ENCODE data around the gene TLK2.

The TLK2 gene

GRCh38 chr17:62625184-62625869 is 146.7 kb downstream of the TLK2 start:
- H3K27ac ChIP-seq (ENCODE audit: low read depth in 2 of 2, low read length in 2 of 2): peak overlapping the region in 1 of 2 donors; percentile 6
- H3K27me3 ChIP-seq (ENCODE audit: control insufficient read depth in 2 of 2, insufficient read depth in 2 of 2, low read length in 2 of 2): peaks cover 7 to 15% of the 10 kb centered on the region in 2 donors
- no peak overlapping the region for H3K9ac ChIP-seq (ENCODE audit: low read depth in 1 of 2, low read length in 2 of 2)
- no peaks in the 10 kb centered on the region for H3K36me3 ChIP-seq (ENCODE audit: control insufficient read depth in 2 of 2, insufficient read depth in 2 of 2, low read length in 2 of 2)
- H3K4me3 ChIP-seq (ENCODE audit: low read length in 2 of 2): no peak overlapping the region
- H3K9me3 ChIP-seq (ENCODE audit: control insufficient read depth in 2 of 2, low read length in 2 of 2): no peaks in the 10 kb centered on the region
- H3K4me1 ChIP-seq (ENCODE audit: control insufficient read depth in 2 of 2, insufficient read depth in 2 of 2, low read length in 2 of 2): peaks cover 0 to 8% of the 10 kb centered on the region in 2 donors

GRCh38 chr17:62625870-62626200 is 147.2 kb downstream of the TLK2 start:
- H3K4me1 ChIP-seq (ENCODE audit: control insufficient read depth in 2 of 2, insufficient read depth in 2 of 2, low read length in 2 of 2): peaks cover 0 to 8% of the 10 kb centered on the region in 2 donors
- no peaks in the 10 kb centered on the region for H3K9me3 ChIP-seq (ENCODE audit: control insufficient read depth in 2 of 2, low read length in 2 of 2)
- peaks cover 7 to 15% of the 10 kb centered on the region in 2 donors for H3K27me3 ChIP-seq (ENCODE audit: control insufficient read depth in 2 of 2, insufficient read depth in 2 of 2, low read length in 2 of 2)
- H3K4me3 ChIP-seq (ENCODE audit: low read length in 2 of 2): no peak overlapping the region
- H3K36me3 ChIP-seq (ENCODE audit: control insufficient read depth in 2 of 2, insufficient read depth in 2 of 2, low read length in 2 of 2): no peaks in the 10 kb centered on the region
- no peak overlapping the region for H3K9ac ChIP-seq (ENCODE audit: low read depth in 1 of 2, low read length in 2 of 2)
- H3K27ac ChIP-seq (ENCODE audit: low read depth in 2 of 2, low read length in 2 of 2): no peak overlapping the region

GRCh38 chr17:62626719-62627218 is 148.1 kb downstream of the TLK2 start:
- H3K27me3 ChIP-seq (ENCODE audit: control insufficient read depth in 2 of 2, insufficient read depth in 2 of 2, low read length in 2 of 2): peaks cover 7 to 15% of the 10 kb centered on the region in 2 donors
- H3K4me1 ChIP-seq (ENCODE audit: control insufficient read depth in 2 of 2, insufficient read depth in 2 of 2, low read length in 2 of 2): peaks cover 0 to 8% of the 10 kb centered on the region in 2 donors
- peak overlapping the region; percentile 51 to 65 for H3K27ac ChIP-seq (ENCODE audit: low read depth in 2 of 2, low read length in 2 of 2)
- no peak overlapping the region for H3K9ac ChIP-seq (ENCODE audit: low read depth in 1 of 2, low read length in 2 of 2)
- no peaks in the 10 kb centered on the region for H3K9me3 ChIP-seq (ENCODE audit: control insufficient read depth in 2 of 2, low read length in 2 of 2)
- H3K36me3 ChIP-seq (ENCODE audit: control insufficient read depth in 2 of 2, insufficient read depth in 2 of 2, low read length in 2 of 2): no peaks in the 10 kb centered on the region
- peak overlapping the region; percentile 57 to 63 for H3K4me3 ChIP-seq (ENCODE audit: low read length in 2 of 2)

- peak within 1 kb of the TSS in 1 of 2 donors; percentile 5 for H3K9ac ChIP-seq (ENCODE audit: low read depth in 1 of 2, low read length in 2 of 2)
- H3K4me3 ChIP-seq (ENCODE audit: low read length in 2 of 2): peak within 1 kb of the TSS; percentile 57 to 63
- H3K27ac ChIP-seq (ENCODE audit: low read depth in 2 of 2, low read length in 2 of 2): peak within 1 kb of the TSS; percentile 51 to 65
- H3K9me3 ChIP-seq (ENCODE audit: control insufficient read depth in 2 of 2, low read length in 2 of 2): no peaks in the 10 kb centered on the region
- H3K36me3 ChIP-seq (ENCODE audit: control insufficient read depth in 2 of 2, insufficient read depth in 2 of 2, low read length in 2 of 2): no peaks in the 10 kb centered on the region
- peaks cover 0 to 8% of the 10 kb centered on the region in 2 donors for H3K4me1 ChIP-seq (ENCODE audit: control insufficient read depth in 2 of 2, insufficient read depth in 2 of 2, low read length in 2 of 2)
- H3K27me3 ChIP-seq (ENCODE audit: control insufficient read depth in 2 of 2, insufficient read depth in 2 of 2, low read length in 2 of 2): peaks cover 7 to 15% of the 10 kb centered on the region in 2 donors
Measured at GRCh38 chr17:62627219-62627903, 148.7 kb downstream of the TLK2 start, which contains the start of gene MRC2. TSS of gene MRC2 (plus strand) at chr17:62627670. CDS start at chr17:62627803, 133 bp downstream.

- H3K9ac ChIP-seq (ENCODE audit: low read depth in 1 of 2, low read length in 2 of 2): peak overlapping the region in 1 of 2 donors; percentile 5
- no peaks in the 10 kb centered on the region for H3K36me3 ChIP-seq (ENCODE audit: control insufficient read depth in 2 of 2, insufficient read depth in 2 of 2, low read length in 2 of 2)
- H3K27ac ChIP-seq (ENCODE audit: low read depth in 2 of 2, low read length in 2 of 2): peak overlapping the region; percentile 51 to 65
- H3K4me3 ChIP-seq (ENCODE audit: low read length in 2 of 2): peak overlapping the region; percentile 57 to 63
- no peaks in the 10 kb centered on the region for H3K9me3 ChIP-seq (ENCODE audit: control insufficient read depth in 2 of 2, low read length in 2 of 2)
- H3K27me3 ChIP-seq (ENCODE audit: control insufficient read depth in 2 of 2, insufficient read depth in 2 of 2, low read length in 2 of 2): peaks cover 7 to 15% of the 10 kb centered on the region in 2 donors
- H3K4me1 ChIP-seq (ENCODE audit: control insufficient read depth in 2 of 2, insufficient read depth in 2 of 2, low read length in 2 of 2): peaks cover 0 to 8% of the 10 kb centered on the region in 2 donors
Measured at GRCh38 chr17:62627904-62628633, 149.4 kb downstream of the TLK2 start.

- no peak overlapping the region for H3K9ac ChIP-seq (ENCODE audit: low read depth in 1 of 2, low read length in 2 of 2)
- peaks cover 0 to 8% of the 10 kb centered on the region in 2 donors for H3K4me1 ChIP-seq (ENCODE audit: control insufficient read depth in 2 of 2, insufficient read depth in 2 of 2, low read length in 2 of 2)
- no peak overlapping the region for H3K4me3 ChIP-seq (ENCODE audit: low read length in 2 of 2)
- no peaks in the 10 kb centered on the region for H3K9me3 ChIP-seq (ENCODE audit: control insufficient read depth in 2 of 2, low read length in 2 of 2)
- peaks cover 7 to 15% of the 10 kb centered on the region in 2 donors for H3K27me3 ChIP-seq (ENCODE audit: control insufficient read depth in 2 of 2, insufficient read depth in 2 of 2, low read length in 2 of 2)
- H3K27ac ChIP-seq (ENCODE audit: low read depth in 2 of 2, low read length in 2 of 2): peak overlapping the region in 1 of 2 donors; percentile 48
- no peaks in the 10 kb centered on the region for H3K36me3 ChIP-seq (ENCODE audit: control insufficient read depth in 2 of 2, insufficient read depth in 2 of 2, low read length in 2 of 2)
Measured at GRCh38 chr17:62628831-62629555, 150.4 kb downstream of the TLK2 start.

GRCh38 chr17:62629556-62630364 is 151.1 kb downstream of the TLK2 start:
- no peak overlapping the region for H3K27ac ChIP-seq (ENCODE audit: low read depth in 2 of 2, low read length in 2 of 2)
- H3K9me3 ChIP-seq (ENCODE audit: control insufficient read depth in 2 of 2, low read length in 2 of 2): no peaks in the 10 kb centered on the region
- no peak overlapping the region for H3K4me3 ChIP-seq (ENCODE audit: low read length in 2 of 2)
- no peak overlapping the region for H3K9ac ChIP-seq (ENCODE audit: low read depth in 1 of 2, low read length in 2 of 2)
- peaks cover 0 to 8% of the 10 kb centered on the region in 2 donors for H3K4me1 ChIP-seq (ENCODE audit: control insufficient read depth in 2 of 2, insufficient read depth in 2 of 2, low read length in 2 of 2)
- H3K36me3 ChIP-seq (ENCODE audit: control insufficient read depth in 2 of 2, insufficient read depth in 2 of 2, low read length in 2 of 2): no peaks in the 10 kb centered on the region
- H3K27me3 ChIP-seq (ENCODE audit: control insufficient read depth in 2 of 2, insufficient read depth in 2 of 2, low read length in 2 of 2): peaks cover 7 to 15% of the 10 kb centered on the region in 2 donors

GRCh38 chr17:62630365-62631085 is 151.9 kb downstream of the TLK2 start:
- Histone ChIP-seq H3K4me1 (ENCODE audit: control insufficient read depth in 2 of 2, insufficient read depth in 2 of 2, low read length in 2 of 2) (peaks cover 0 to 5% of the 10 kb centered on the region in 2 donors), H3K4me3 (ENCODE audit: low read length in 2 of 2) (no peak overlapping the region), H3K9ac (ENCODE audit: low read depth in 1 of 2, low read length in 2 of 2) (no peak overlapping the region), H3K9me3 (ENCODE audit: control insufficient read depth in 2 of 2, low read length in 2 of 2) (no peaks in the 10 kb centered on the region), H3K27ac (ENCODE audit: low read depth in 2 of 2, low read length in 2 of 2) (no peak overlapping the region), H3K36me3 (ENCODE audit: control insufficient read depth in 2 of 2, insufficient read depth in 2 of 2, low read length in 2 of 2) (no peaks in the 10 kb centered on the region), H3K27me3 (ENCODE audit: control insufficient read depth in 2 of 2, insufficient read depth in 2 of 2, low read length in 2 of 2) (peaks cover 7 to 15% of the 10 kb centered on the region in 2 donors)

All from mucosa of rectum (tissue), 2 donors.